ENCODE measurements around the gene ZNF512. TPM values are rescaled to one million over a fixed set of nuclear protein-coding genes. Genes with fewer than 3 reads are reported as not detected.

The ZNF512 gene
- total RNA-seq, 1 donor from 2014 or later, result 64.7 TPM

DNA sequence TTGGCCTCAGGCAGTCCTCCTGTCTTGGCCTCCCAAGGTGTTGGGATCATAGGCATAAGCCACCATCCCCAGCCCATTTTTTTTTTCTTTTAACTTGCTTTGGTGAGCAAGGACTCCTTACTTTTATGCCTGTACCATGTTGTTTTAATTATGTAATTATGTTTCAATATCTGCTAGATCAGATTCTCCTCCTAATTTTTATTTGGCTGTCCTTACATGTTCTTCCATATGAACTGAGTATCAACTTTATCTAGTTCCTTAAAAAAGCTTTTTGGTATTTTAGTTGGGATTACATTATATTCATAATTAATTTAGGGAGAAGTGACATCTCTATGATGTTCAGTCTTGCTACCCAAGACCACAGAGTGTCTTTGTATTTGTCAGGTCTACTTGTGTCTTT lies 62.4 kb downstream of the ZNF512 start:
- Mint-ChIP-seq H3K27me3 (no peaks in the 10 kb centered on the region), H3K36me3 (peaks cover 6% of the 10 kb centered on the region), H3K4me1 (ENCODE audit: unreplicated experiment) (no peaks in the 10 kb centered on the region), H3K9me3 (no peaks in the 10 kb centered on the region), H3K27ac (no peak overlapping the region), H3K4me3 (no peak overlapping the region)
- TF ChIP-seq, protein P1, sequence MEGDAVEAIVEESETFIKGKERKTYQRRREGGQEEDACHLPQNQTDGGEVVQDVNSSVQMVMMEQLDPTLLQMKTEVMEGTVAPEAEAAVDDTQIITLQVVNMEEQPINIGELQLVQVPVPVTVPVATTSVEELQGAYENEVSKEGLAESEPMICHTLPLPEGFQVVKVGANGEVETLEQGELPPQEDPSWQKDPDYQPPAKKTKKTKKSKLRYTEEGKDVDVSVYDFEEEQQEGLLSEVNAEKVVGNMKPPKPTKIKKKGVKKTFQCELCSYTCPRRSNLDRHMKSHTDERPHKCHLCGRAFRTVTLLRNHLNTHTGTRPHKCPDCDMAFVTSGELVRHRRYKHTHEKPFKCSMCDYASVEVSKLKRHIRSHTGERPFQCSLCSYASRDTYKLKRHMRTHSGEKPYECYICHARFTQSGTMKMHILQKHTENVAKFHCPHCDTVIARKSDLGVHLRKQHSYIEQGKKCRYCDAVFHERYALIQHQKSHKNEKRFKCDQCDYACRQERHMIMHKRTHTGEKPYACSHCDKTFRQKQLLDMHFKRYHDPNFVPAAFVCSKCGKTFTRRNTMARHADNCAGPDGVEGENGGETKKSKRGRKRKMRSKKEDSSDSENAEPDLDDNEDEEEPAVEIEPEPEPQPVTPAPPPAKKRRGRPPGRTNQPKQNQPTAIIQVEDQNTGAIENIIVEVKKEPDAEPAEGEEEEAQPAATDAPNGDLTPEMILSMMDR (conservative IDR thresholded peaks at IDR 0.05), result no peak
- no peak for DNase-seq (ENCODE audit: extremely low spot score, unreplicated experiment)

DNA sequence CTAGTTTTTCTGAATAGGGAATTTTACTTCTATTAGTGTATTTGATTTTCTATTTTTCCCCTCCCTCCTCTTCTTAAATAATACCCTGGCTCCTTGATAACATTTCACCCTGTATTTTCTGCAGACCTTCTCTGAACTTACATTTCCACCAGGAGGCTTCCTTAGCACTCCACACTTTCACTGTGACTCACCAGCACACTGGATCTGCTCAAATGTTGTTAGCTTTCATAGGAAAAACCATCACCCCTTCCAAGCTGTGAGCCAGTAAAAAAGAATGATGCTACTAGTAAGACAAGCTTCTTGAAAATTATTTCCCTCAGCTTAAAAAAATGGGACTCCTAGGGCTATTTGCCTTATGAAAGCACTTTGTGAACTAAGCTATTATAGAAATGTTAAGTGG lies 64.4 kb downstream of the ZNF512 start:
- TF ChIP-seq, protein P1 (conservative IDR thresholded peaks at IDR 0.05), result no peak
- H3K4me3 Mint-ChIP-seq, result no peak overlapping the region
- no peaks in the 10 kb centered on the region for H3K9me3 Mint-ChIP-seq
- no peaks in the 10 kb centered on the region for H3K27me3 Mint-ChIP-seq
- no peak for DNase-seq (ENCODE audit: extremely low spot score, unreplicated experiment)
- H3K36me3 Mint-ChIP-seq, result peaks cover 10% of the 10 kb centered on the region
- H3K4me1 Mint-ChIP-seq (ENCODE audit: unreplicated experiment), result no peaks in the 10 kb centered on the region
- H3K27ac Mint-ChIP-seq, result no peak overlapping the region

DNA sequence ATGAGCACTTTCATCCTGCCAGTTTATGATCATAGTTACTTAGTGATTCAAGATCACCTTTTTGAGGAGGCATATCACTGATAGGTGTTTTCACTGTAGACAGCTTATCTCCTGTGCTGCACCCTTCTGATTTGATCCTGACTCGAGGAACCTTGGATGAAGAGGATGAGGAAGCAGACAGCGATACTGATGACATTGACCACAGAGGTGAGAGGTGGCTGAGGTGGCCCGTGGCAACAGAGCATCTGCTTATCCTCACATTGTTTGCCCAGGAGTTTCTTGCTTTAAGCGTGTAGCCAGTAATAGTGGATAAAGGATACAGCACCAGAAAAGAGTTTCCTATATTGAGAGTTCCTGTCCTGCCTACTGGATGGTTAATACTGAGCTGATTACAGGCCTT lies 64.9 kb downstream of the ZNF512 start:
- no peaks in the 10 kb centered on the region for H3K4me1 Mint-ChIP-seq (ENCODE audit: unreplicated experiment)
- no peak for DNase-seq (ENCODE audit: extremely low spot score, unreplicated experiment)
- H3K27me3 Mint-ChIP-seq, result no peaks in the 10 kb centered on the region
- H3K27ac Mint-ChIP-seq, result no peak overlapping the region
- no peaks in the 10 kb centered on the region for H3K9me3 Mint-ChIP-seq
- TF ChIP-seq, protein P1 (conservative IDR thresholded peaks at IDR 0.05), result no peak
- H3K4me3 Mint-ChIP-seq, result no peak overlapping the region
- peaks cover 10% of the 10 kb centered on the region for H3K36me3 Mint-ChIP-seq

DNA sequence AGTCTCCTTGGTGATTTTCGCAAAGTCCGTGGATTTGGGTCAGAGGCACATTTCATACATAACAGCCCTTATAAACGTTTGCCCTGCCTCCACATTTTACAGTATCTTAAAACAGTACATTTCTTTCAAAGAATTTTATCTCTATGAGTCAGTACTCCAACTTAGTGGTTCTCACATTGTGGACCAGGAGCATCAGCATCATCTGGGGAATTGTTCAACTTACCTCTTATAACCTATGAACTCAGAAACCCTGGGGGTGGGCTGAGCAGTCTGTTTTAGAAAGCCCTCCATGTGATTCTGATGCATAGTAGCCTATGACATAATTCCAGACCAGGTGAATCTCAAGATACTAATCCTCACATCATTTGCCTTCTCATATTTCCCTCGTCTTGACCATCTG lies 68.2 kb downstream of the ZNF512 start:
- Mint-ChIP-seq H3K4me3 (no peak overlapping the region), H3K36me3 (peaks cover 24% of the 10 kb centered on the region)

DNA sequence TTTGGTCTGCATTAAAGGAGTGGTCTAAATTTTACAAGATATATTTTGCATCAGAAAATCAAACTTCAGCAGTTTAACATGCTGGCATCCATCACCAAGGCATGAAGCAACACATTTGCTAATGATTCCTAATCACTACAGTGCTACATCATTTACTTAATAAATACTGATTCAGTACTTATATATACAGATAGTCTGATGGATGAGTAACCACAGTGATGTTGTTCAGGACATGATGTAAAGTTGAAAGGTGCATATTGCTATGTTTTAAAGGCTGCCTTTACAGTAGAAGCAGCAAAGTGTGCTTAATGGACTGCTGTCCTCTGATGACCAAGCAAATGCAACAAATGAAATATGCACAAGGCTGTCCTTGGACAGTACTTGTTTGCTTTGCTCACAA lies 69.5 kb downstream of the ZNF512 start:
- DNase-seq (ENCODE audit: extremely low spot score, unreplicated experiment), result no peak
- no peaks in the 10 kb centered on the region for H3K27me3 Mint-ChIP-seq
- H3K36me3 Mint-ChIP-seq, result peaks cover 28% of the 10 kb centered on the region
- H3K27ac Mint-ChIP-seq, result no peak overlapping the region
- H3K4me3 Mint-ChIP-seq, result no peak overlapping the region
- TF ChIP-seq, protein P1 (conservative IDR thresholded peaks at IDR 0.05), result no peak
- H3K9me3 Mint-ChIP-seq, result no peaks in the 10 kb centered on the region
- H3K4me1 Mint-ChIP-seq (ENCODE audit: unreplicated experiment), result no peaks in the 10 kb centered on the region

More for the DNA sequence above, 68.2 kb downstream of the ZNF512 start:
- Mint-ChIP-seq H3K9me3 (no peaks in the 10 kb centered on the region), H3K27ac (no peak overlapping the region), H3K4me1 (ENCODE audit: unreplicated experiment) (no peaks in the 10 kb centered on the region), H3K27me3 (no peaks in the 10 kb centered on the region)
- DNase-seq (ENCODE audit: extremely low spot score, unreplicated experiment), result no peak
- TF ChIP-seq, protein P1 (conservative IDR thresholded peaks at IDR 0.05), result no peak

DNA sequence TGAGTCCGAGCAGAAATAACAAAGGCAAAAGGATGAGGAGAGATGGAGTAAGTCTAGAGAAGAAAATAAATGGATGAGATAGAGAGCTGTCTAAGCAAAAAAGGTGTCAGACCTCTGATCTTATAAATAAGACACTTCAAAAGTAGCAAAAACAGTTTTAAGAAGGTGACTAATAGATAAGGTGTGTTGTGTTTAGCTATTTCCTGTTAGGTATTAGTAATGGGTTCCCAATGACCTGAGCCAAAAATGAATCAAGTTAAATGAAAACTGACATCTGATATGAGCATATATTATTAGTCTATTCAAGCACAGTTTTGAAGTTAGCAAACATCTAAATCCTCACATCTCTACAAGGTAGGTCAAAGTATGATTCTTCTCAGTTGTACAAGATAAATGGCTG lies 69.9 kb downstream of the ZNF512 start:
- peaks cover 28% of the 10 kb centered on the region for H3K36me3 Mint-ChIP-seq

More for the DNA sequence above, 69.9 kb downstream of the ZNF512 start:
- no peak for DNase-seq (ENCODE audit: extremely low spot score, unreplicated experiment)
- TF ChIP-seq, protein P1 (conservative IDR thresholded peaks at IDR 0.05), result no peak
- Mint-ChIP-seq H3K4me3 (no peak overlapping the region), H3K27me3 (no peaks in the 10 kb centered on the region), H3K9me3 (no peaks in the 10 kb centered on the region), H3K27ac (no peak overlapping the region), H3K4me1 (ENCODE audit: unreplicated experiment) (no peaks in the 10 kb centered on the region)

Data from type B pancreatic cell (in vitro differentiated cells).